ENCODE data around the gene BTBD2.

Gene BTBD2

GRCh38 chr19:1986357-1987162, 29.0 kb downstream of the BTBD2 start:
- no peak for DNase-seq (ENCODE audit: low read depth in 3 of 3)

- no peak for DNase-seq (ENCODE audit: low read depth in 3 of 3)
Measured at GRCh38 chr19:1985588-1986356, 29.7 kb downstream of the BTBD2 start.

- no peak for DNase-seq (ENCODE audit: low read depth in 3 of 3)
Measured at GRCh38 chr19:1984357-1984756, 31.2 kb downstream of the BTBD2 start.

- no peak for DNase-seq (ENCODE audit: low read depth in 3 of 3)
Measured at GRCh38 chr19:1981253-1981652, 34.3 kb downstream of the BTBD2 start.

GRCh38 chr19:1980809-1981181, 34.7 kb downstream of the BTBD2 start:
- DNase-seq (ENCODE audit: low read depth in 3 of 3), result no peak

GRCh38 chr19:1980091-1980808, 35.3 kb downstream of the BTBD2 start:
- no peak for DNase-seq (ENCODE audit: low read depth in 3 of 3)

GRCh38 chr19:1979642-1980041, 35.9 kb downstream of the BTBD2 start:
- DNase-seq (ENCODE audit: low read depth in 3 of 3), result no peak

GRCh38 chr19:1979017-1979416, 36.5 kb downstream of the BTBD2 start:
- no peak for DNase-seq (ENCODE audit: low read depth in 3 of 3)

- no peak for DNase-seq (ENCODE audit: low read depth in 3 of 3)
Measured at GRCh38 chr19:1978346-1978894, 37.1 kb downstream of the BTBD2 start.

GRCh38 chr19:1977120-1977519, 38.4 kb downstream of the BTBD2 start:
- DNase-seq (ENCODE audit: low read depth in 3 of 3), result no peak

- no peak for DNase-seq (ENCODE audit: low read depth in 3 of 3)
Measured at GRCh38 chr19:1975162-1975480, 40.4 kb downstream of the BTBD2 start.

GRCh38 chr19:1974381-1975161, 40.9 kb downstream of the BTBD2 start:
- no peak for DNase-seq (ENCODE audit: low read depth in 3 of 3)

- DNase-seq (ENCODE audit: low read depth in 3 of 3), result no peak
Measured at GRCh38 chr19:1970806-1971502, 44.6 kb downstream of the BTBD2 start.

GRCh38 chr19:1970003-1970805, 45.3 kb downstream of the BTBD2 start:
- no peak for DNase-seq (ENCODE audit: low read depth in 3 of 3)

- DNase-seq (ENCODE audit: low read depth in 3 of 3), result no peak
Measured at GRCh38 chr19:1969176-1970002, 46.1 kb downstream of the BTBD2 start.

- no peak for DNase-seq (ENCODE audit: low read depth in 3 of 3)
Measured at GRCh38 chr19:1968279-1969175, 47.0 kb downstream of the BTBD2 start.

GRCh38 chr19:1967087-1967608, 48.4 kb downstream of the BTBD2 start:
- no peak for DNase-seq (ENCODE audit: low read depth in 3 of 3)

GRCh38 chr19:1962674-1963073, 52.8 kb downstream of the BTBD2 start:
- no peak for DNase-seq (ENCODE audit: low read depth in 3 of 3)
